ENCODE data around the gene ITSN2.

ITSN2 gene

GRCh38 chr2:24337890-24338289 is 22.4 kb downstream of the ITSN2 start:
- Histone ChIP-seq H3K27ac (no peak overlapping the region), H3K4me1 (ENCODE audit: low read depth, poor library complexity, severe bottlenecking) (peaks cover under 1% of the 10 kb centered on the region), H3K4me3 (IDR thresholded peaks at IDR 0.05; ENCODE audit: insufficient read depth, low read depth, low read length) (no peak overlapping the region), H2AFZ (ENCODE audit: low read depth) (no peak overlapping the region), H3K9ac (no peak overlapping the region), H3K4me2 (no peak overlapping the region), H3K27me3 (ENCODE audit: insufficient read depth, low read depth) (no peaks in the 10 kb centered on the region), H4K20me1 (ENCODE audit: insufficient read depth) (no peaks in the 10 kb centered on the region; the same call in 1 of the 2 replicates), H3K36me3 (ENCODE audit: insufficient read depth) (no peaks in the 10 kb centered on the region), H3K79me2 (ENCODE audit: insufficient read depth, low read depth) (peaks cover 30% of the 10 kb centered on the region)
- TF ChIP-seq CTCF (conservative IDR thresholded peaks at IDR 0.05; ENCODE audit: low read depth, low read length) = no peak

- H3K9ac ChIP-seq = no peak overlapping the region
- H3K36me3 ChIP-seq (ENCODE audit: insufficient read depth) = no peaks in the 10 kb centered on the region
- H3K4me2 ChIP-seq = no peak overlapping the region
- H3K4me3 ChIP-seq (IDR thresholded peaks at IDR 0.05; ENCODE audit: insufficient read depth, low read depth, low read length) = no peak overlapping the region
- peaks cover 20% of the 10 kb centered on the region for H3K79me2 ChIP-seq (ENCODE audit: insufficient read depth, low read depth)
- no peak overlapping the region for H3K27ac ChIP-seq
- no peak overlapping the region for H2AFZ ChIP-seq (ENCODE audit: low read depth)
- H3K4me1 ChIP-seq (ENCODE audit: low read depth, poor library complexity, severe bottlenecking) = no peaks in the 10 kb centered on the region
- no peaks in the 10 kb centered on the region; the same call in 1 of the 2 replicates for H4K20me1 ChIP-seq (ENCODE audit: insufficient read depth)
- no peak for TF ChIP-seq CTCF (conservative IDR thresholded peaks at IDR 0.05; ENCODE audit: low read depth, low read length)
- no peaks in the 10 kb centered on the region for H3K27me3 ChIP-seq (ENCODE audit: insufficient read depth, low read depth)
These were observed 23.5 kb downstream of the ITSN2 start for GRCh38 chr2:24336811-24337210.

- Histone ChIP-seq H3K27ac (no peak overlapping the region), H3K9ac (no peak overlapping the region), H2AFZ (ENCODE audit: low read depth) (no peak overlapping the region), H4K20me1 (ENCODE audit: insufficient read depth) (no peaks in the 10 kb centered on the region; the same call in 1 of the 2 replicates), H3K4me3 (IDR thresholded peaks at IDR 0.05; ENCODE audit: insufficient read depth, low read depth, low read length) (no peak overlapping the region), H3K27me3 (ENCODE audit: insufficient read depth, low read depth) (no peaks in the 10 kb centered on the region), H3K4me2 (no peak overlapping the region), H3K36me3 (ENCODE audit: insufficient read depth) (no peaks in the 10 kb centered on the region), H3K79me2 (ENCODE audit: insufficient read depth, low read depth) (peaks cover 20% of the 10 kb centered on the region), H3K4me1 (ENCODE audit: low read depth, poor library complexity, severe bottlenecking) (no peaks in the 10 kb centered on the region)
- TF ChIP-seq CTCF (conservative IDR thresholded peaks at IDR 0.05; ENCODE audit: low read depth, low read length) = no peak
These were observed 26.1 kb downstream of the ITSN2 start for GRCh38 chr2:24334245-24334633.

GRCh38 chr2:24332791-24333540 is 27.4 kb downstream of the ITSN2 start:
- peaks cover 13% of the 10 kb centered on the region; the same call in 1 of the 2 replicates for H3K79me2 ChIP-seq (ENCODE audit: insufficient read depth, low read depth)
- no peaks in the 10 kb centered on the region for H3K27me3 ChIP-seq (ENCODE audit: insufficient read depth, low read depth)
- TF ChIP-seq CTCF (conservative IDR thresholded peaks at IDR 0.05; ENCODE audit: low read depth, low read length) = no peak
- no peak overlapping the region for H3K9ac ChIP-seq
- H3K4me3 ChIP-seq (IDR thresholded peaks at IDR 0.05; ENCODE audit: insufficient read depth, low read depth, low read length) = no peak overlapping the region
- no peak overlapping the region for H2AFZ ChIP-seq (ENCODE audit: low read depth)
- no peak overlapping the region for H3K4me2 ChIP-seq
- H3K36me3 ChIP-seq (ENCODE audit: insufficient read depth) = no peaks in the 10 kb centered on the region
- H3K27ac ChIP-seq = no peak overlapping the region
- H3K4me1 ChIP-seq (ENCODE audit: low read depth, poor library complexity, severe bottlenecking) = peaks cover 10% of the 10 kb centered on the region
- no peaks in the 10 kb centered on the region for H4K20me1 ChIP-seq (ENCODE audit: insufficient read depth)

Data from KMS-11 (cell line).